KOPT-K1 (cell line): ENCODE data around the gene C4orf50.

Source experiments
- H3K27ac ChIP-seq: fragments of 200-600 bp; sonication (generic); 2 replicates; pipeline ENCODE4 v1.5.1; 2016; ENCODE audit warnings: antibody characterized with exemption, mild to moderate bottlenecking, low read depth, low read length; ENCODE audit not compliant: poor library complexity, severe bottlenecking
- H3K36me3 ChIP-seq: fragments of 200-600 bp; sonication (generic); 2 replicates; pipeline ENCODE4 v1.5.1; 2017; ENCODE audit warnings: antibody characterized with exemption, mild to moderate bottlenecking, low read length, moderate library complexity; ENCODE audit not compliant: insufficient read depth
- H3K9me3 ChIP-seq: fragments of 200-600 bp; sonication (generic); 2 replicates; pipeline ENCODE4 v1.5.1; 2017; ENCODE audit warnings: antibody characterized with exemption, low read length, mild to moderate bottlenecking; ENCODE audit not compliant: insufficient read depth, poor library complexity, severe bottlenecking

Gene C4orf50

DNA sequence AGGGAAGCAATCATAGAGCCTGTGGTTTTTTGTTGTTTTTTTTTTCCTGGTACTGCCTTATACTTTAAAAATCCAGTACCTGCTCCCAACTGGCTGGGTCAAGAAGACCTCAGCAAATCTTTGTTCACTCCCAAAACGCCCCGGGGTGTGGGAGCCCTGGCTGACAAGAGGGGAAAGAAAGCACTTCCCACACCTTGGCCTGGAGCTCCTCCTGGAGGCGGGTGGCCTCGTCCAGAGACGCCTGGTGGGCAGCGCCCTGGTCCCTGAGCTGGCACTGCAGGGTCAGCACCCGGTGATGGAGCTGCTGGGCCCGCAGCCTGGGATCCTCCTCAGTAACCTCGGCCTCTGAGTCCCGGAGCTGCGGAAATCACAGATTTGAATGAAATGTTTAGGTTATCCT is 38.2 kb downstream of the C4orf50 start:
- H3K36me3 ChIP-seq = no peaks in the 10 kb centered on the region
- H3K9me3 ChIP-seq = peaks cover 18% of the 10 kb centered on the region
- no peak overlapping the region for H3K27ac ChIP-seq

DNA sequence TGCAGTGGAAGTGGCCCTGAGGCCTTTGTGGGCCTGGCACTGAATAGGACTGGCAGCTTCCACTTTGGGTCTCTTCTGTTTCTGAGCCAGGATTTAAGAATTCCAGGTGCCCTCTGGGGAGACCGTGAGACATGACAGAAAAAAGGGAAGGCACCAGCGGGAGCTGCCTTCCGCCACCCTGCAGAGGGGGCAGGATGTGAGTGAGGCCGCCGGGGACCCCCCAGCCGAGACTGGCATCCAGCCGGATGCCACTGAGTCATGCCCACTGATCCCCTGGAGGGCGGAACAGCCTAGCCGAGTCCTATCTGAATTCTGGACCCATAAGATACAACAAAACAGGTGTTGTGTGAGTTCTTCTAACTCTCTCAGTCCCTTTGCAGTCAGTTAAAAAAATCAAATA is 41.3 kb downstream of the C4orf50 start:
- no peaks in the 10 kb centered on the region for H3K36me3 ChIP-seq
- H3K27ac ChIP-seq = no peak overlapping the region
- no peaks in the 10 kb centered on the region for H3K9me3 ChIP-seq

DNA sequence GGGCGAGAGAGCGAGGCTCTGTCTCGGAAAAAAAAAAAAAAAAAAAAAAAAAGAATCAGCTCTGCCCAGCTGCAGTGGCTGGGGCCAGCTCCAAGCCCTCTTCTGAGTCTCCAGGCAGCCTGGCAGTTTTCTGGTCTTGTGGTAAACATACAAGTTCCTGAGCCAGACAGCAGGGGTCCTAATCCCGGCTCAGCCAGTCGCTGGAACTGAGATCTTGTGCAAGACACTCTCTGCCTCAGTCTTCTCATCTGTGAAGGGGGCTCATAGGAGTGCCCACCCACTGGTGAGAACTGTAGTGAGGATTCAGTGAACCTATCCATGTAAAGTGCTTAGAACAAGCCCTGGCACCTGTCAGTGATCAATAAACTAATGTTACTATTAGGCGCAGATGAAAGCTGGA is 41.8 kb downstream of the C4orf50 start:
- no peaks in the 10 kb centered on the region for H3K9me3 ChIP-seq
- no peak overlapping the region for H3K27ac ChIP-seq
- no peaks in the 10 kb centered on the region for H3K36me3 ChIP-seq

DNA sequence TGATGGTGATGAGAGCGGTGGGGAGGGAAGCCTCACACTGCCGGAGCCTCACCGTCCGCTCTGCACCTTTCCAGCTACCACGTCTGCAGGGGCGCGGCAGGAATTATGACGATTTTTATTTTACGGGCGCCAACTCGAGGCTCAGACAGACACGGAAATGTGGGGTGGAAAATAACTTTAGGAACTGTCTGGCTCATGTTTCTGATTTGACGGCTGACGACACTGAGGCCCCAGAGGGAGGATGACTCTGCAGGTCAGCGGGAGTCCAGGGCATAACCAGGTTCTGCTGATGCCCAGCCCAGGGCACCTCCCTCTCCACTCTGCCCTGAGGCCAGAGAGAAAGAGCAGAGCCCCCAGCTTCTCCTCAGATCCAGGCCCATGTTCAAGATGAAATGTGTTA is 43.9 kb downstream of the C4orf50 start:
- Histone ChIP-seq H3K9me3 (no peaks in the 10 kb centered on the region), H3K36me3 (no peaks in the 10 kb centered on the region), H3K27ac (no peak overlapping the region)

DNA sequence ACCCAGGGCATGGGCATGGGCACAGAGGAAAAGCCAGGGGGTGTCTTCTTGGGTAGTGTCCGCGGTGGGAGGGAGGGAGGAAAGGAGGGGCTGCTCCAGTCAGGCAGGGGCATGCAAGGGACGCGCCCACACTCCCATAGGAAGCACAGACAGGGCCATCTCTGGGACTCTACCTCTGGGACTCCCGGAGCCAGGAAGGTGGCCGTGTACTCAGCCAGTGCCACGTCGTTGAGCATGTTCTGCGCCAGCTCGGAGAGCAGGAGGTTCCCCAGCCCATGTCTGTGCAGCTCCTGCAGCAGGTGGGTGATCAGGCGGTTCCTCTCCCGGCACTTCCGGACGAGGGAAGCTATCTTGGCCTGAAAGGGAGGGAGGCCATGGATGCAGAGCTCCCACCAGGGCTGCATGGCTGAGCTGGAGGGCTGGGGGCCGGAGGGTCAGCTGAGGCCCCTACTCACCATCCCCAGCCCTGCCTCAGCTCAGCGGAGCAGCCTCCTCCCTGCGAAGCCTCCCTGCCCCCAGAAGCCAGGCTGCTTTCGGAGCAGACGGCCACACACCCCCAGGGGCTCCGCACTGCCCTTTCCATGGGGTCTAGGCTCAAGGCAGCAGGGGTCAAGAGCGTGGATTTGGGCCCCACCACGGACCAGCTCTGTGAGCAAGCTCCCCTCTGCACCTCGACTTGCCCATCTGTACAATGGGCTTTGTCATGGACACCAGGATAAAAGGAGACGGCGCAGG is 44.6 kb downstream of the C4orf50 start:
- no peaks in the 10 kb centered on the region for H3K36me3 ChIP-seq

DNA sequence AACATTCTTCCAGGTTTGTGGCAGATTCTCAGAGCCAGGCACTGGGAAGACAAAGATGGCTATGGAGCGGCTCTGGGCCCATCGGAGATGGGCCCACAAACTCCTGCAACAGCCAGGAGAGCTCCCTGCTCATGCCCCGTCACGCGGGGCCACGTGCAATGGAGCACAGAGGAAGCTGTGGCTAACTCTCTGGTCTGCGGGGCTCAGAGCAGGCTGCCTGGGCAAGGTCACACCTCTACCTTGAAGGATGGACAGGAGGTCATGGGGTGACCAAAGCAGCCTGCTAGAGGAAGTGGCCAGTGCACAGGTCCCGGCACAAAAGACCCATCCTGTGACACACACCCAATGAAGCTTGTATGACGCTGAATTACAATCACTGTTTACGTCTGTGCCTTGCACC is 45.2 kb downstream of the C4orf50 start:
- no peak overlapping the region for H3K27ac ChIP-seq
- no peaks in the 10 kb centered on the region for H3K36me3 ChIP-seq
- H3K9me3 ChIP-seq = no peaks in the 10 kb centered on the region

More for the DNA sequence above, 44.6 kb downstream of the C4orf50 start:
- no peaks in the 10 kb centered on the region for H3K9me3 ChIP-seq
- no peak overlapping the region for H3K27ac ChIP-seq

DNA sequence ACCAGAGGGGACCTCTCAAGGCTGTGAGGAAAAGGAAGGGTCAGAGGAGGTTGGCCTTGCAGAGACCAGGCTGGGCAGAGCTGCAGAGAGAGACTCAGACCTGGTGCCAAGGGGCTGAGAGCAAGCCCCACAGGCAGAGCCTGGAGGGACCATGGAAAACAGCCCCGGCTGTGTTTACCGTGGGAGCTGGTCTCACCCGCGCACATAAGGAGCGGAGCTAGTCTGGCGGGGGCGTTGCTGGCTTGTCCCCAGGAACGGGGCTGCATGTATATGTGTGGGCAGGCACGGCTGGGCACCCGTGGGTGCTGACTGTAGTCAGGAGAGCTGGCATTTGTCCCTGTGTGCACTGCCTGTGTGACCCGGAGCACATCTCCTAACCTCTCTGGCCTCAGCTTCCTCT is 45.7 kb downstream of the C4orf50 start:
- no peaks in the 10 kb centered on the region for H3K36me3 ChIP-seq
- H3K27ac ChIP-seq = no peak overlapping the region
- H3K9me3 ChIP-seq = no peaks in the 10 kb centered on the region

DNA sequence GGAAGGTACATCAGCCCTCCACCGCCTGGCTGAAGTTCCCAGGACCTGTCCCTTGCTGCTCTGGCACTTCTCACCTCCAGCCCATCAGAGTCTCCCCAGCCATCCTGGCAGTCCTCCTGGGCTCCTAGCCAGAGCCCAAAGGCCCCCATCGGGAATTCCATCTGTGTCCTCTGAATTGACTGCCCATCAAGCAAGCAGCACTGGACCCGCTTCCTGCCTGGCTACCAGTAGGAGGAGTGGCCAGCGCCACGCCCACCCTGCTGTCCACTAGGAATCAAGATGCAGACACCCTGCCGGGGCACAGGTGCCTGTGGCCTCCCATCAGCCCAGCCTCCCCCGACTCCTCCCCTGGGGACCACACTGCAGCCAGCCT is 47.2 kb downstream of the C4orf50 start:
- Histone ChIP-seq H3K36me3 (no peaks in the 10 kb centered on the region), H3K9me3 (no peaks in the 10 kb centered on the region), H3K27ac (no peak overlapping the region)

DNA sequence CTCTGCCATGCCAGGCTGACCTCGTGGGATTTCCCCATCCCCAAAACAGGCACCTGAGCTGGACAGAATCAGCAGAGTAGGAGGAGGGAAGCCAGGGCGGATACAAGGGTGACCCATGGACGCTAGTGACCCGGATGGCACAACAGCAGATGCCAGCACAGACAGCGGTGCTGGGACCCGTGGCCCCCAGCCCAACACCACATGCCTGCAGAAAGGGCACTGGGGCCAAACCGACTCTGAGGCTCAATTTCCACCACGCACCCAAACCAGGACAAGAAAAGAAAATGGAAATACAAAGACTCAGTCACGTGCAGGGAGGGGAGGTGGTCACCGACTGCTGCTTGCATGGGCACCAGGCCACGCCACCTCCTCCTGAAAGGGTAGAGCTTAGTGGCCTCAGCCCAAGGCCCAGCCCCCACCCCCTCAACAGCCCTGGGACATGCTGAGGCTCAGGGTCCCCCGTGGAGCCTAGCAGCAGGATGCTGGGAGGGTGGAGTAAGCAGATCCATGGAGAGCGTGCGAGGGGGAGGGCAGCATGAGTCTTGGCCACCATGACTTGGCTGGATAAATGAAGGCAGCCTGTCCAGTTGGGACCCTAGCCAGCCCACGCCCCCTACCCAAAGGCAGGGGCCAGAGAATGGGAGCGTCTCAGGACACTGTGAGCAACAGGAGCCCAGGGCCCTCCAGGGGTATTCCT is 47.7 kb downstream of the C4orf50 start:
- Histone ChIP-seq H3K9me3 (no peaks in the 10 kb centered on the region), H3K36me3 (no peaks in the 10 kb centered on the region), H3K27ac (no peak overlapping the region)

DNA sequence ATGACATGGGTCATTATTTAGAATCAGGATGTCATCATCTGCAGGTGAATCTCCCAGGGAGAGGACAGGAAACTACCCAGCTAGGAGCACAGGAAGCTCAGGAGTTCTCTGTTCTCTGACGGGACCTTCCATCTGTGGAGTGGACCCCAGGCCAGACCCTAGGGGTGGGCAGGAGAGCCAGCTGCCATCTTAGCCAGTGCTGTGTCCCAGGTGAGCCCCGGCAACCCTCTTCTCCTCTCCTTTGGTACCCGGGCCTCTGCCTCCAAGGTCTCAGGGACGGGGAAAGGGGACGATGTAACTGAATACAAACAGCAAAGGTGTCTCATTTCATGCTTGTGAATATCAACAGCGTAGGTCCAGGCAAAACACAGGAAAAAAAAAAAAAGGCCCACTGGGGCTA is 48.5 kb downstream of the C4orf50 start:
- Histone ChIP-seq H3K9me3 (no peaks in the 10 kb centered on the region), H3K36me3 (no peaks in the 10 kb centered on the region), H3K27ac (no peak overlapping the region)

DNA sequence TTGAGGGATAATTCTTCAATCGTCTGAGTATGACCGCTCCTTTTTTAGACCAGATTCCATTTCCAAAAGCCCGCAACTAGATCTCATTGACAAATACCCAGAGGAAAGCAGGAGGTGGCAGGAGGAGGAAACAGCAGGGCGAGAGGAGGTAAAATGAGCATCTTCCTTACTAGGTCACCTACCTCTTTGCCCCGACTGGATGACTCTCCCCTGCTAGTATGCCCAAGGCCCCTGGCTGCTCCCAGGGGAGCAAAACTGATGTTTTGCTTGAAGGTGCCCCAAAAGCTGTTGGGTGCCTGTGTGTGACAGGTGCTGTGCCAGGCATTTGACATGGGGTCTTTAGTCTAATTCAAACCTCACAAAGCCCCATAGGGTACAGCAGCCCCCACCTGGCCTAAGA is 48.9 kb downstream of the C4orf50 start:
- H3K9me3 ChIP-seq = no peaks in the 10 kb centered on the region
- no peak overlapping the region for H3K27ac ChIP-seq
- no peaks in the 10 kb centered on the region for H3K36me3 ChIP-seq

DNA sequence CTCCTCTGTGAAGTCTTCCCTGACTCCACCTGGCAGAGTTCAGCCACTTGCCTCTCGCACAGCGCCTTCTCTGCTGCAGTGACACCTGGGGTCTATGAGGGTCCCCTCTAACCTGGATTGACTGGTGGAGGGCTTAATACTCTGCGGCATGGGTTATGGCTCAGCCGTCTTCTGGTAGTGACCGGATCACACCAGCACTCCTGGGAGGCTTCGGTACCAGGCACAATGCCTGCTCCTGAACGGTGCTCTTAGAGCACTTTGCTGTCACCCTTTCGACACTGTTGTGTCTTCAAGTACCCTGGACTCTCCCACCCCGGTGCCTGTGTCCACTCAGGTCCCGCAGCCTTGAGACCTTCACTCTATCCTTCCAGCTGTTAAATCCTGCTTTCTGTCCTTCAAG is 50.0 kb downstream of the C4orf50 start:
- Histone ChIP-seq H3K36me3 (no peaks in the 10 kb centered on the region), H3K27ac (no peak overlapping the region), H3K9me3 (no peaks in the 10 kb centered on the region)

DNA sequence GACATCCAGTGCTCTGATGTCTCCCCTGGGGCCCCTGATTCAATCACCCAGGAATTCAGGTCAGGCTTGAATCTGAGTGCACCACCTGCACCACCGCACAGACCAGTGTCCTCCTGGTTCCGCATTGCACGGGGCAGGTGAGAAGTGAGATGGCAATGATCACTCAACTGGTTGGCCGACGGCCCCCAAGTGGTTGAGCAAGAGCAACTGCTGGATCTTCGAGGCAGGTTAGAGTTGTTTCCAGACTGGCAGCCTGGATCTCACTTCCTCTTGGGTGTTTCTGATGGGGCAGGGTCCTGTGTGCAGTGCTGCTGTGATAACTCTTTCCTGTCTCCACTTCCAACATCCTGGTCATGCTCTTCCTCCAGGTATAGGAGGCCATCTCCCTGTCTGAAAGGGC is 50.4 kb downstream of the C4orf50 start:
- no peak overlapping the region for H3K27ac ChIP-seq
- no peaks in the 10 kb centered on the region for H3K36me3 ChIP-seq
- H3K9me3 ChIP-seq = no peaks in the 10 kb centered on the region

DNA sequence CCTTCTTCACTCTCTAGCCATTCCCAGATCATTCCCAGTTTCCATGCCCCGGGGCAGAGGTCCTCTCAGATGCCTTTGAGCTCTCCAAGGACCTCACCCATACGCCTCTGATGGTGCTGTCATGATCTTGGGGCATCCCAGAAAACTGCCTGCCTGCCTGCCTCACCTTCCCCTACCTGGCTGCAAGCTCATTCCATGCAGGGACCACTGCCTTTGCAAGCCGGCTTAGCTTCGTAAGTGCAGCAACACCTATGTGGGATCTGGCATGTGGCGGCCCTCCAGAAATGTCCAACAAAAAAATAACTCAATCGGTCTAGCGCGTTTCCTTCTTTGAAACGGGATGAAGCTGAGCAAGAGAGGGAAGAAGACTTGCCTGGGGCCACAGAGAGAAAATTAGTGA is 53.0 kb downstream of the C4orf50 start:
- H3K9me3 ChIP-seq = no peaks in the 10 kb centered on the region
- H3K36me3 ChIP-seq = no peaks in the 10 kb centered on the region
- H3K27ac ChIP-seq = no peak overlapping the region

DNA sequence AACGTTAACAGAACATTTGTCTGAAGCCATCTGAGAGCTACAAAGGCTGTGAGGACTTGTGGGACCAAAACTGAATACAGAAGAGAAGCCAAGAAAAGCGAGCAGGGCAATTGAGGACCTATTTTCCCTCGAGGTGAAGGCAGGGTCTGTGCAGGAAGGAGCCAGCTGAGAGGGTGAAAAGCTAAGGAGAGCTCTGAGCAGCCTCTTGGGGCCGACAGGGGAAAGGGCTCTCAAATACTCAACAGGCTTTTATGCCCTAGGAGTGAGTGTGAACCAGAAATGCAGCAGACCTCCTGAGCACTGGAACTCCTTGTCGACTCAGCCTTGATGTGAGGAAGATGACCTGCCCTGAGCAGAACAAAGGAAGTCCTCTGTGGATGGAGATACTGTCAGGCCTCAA is 54.2 kb downstream of the C4orf50 start:
- no peaks in the 10 kb centered on the region for H3K36me3 ChIP-seq
- H3K27ac ChIP-seq = no peak overlapping the region
- H3K9me3 ChIP-seq = no peaks in the 10 kb centered on the region

DNA sequence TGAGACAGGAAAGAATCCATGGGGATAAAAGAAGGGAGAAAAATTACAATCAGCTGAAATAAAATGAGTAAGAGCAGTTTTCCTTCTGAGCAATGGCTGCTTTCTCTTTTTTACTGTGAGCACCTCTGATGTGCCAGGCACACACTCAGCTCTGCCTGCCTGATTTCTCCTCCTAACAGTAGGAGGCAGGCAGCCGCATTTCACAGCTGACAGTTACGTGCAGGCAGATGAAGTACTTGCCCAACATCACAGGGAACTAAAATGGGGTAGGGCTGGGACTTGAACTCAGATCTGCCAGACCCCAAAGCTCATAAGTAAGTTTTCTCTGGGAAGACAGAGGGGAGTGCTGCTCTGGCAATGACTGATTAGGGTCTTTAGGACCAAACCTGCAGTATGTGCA is 54.6 kb downstream of the C4orf50 start:
- Histone ChIP-seq H3K27ac (no peak overlapping the region), H3K36me3 (no peaks in the 10 kb centered on the region), H3K9me3 (no peaks in the 10 kb centered on the region)
